ENCODE measurements around the gene FBXO47.
"Not testable (repeated sequence)": the region's sequence is repeated elsewhere in the genome, so short reads cannot be mapped to it uniquely, and the experiment has no call there.

GRCh38 chr17:38953800-38954199, 13.4 kb downstream of the FBXO47 start:
- TF ChIP-seq CTCF (conservative IDR thresholded peaks at IDR 0.05; ENCODE audit: low read depth, low read length); EZH2phosphoT487 (IDR thresholded peaks at IDR 0.05; ENCODE audit: borderline replicate concordance, low read length): not testable (repeated sequence)

Data from PC-3 (cell line).